HG02623 (cell line): ENCODE measurements around the gene SPOCK3.

Experiments used
- ATAC-seq: cut with Tn5 transposase; IDR thresholded peaks from one replicate; pipeline ENCODE4 v1.9.1; 2021; ENCODE audit warnings: moderate library complexity; ENCODE audit not compliant: unreplicated experiment

The SPOCK3 gene

DNA sequence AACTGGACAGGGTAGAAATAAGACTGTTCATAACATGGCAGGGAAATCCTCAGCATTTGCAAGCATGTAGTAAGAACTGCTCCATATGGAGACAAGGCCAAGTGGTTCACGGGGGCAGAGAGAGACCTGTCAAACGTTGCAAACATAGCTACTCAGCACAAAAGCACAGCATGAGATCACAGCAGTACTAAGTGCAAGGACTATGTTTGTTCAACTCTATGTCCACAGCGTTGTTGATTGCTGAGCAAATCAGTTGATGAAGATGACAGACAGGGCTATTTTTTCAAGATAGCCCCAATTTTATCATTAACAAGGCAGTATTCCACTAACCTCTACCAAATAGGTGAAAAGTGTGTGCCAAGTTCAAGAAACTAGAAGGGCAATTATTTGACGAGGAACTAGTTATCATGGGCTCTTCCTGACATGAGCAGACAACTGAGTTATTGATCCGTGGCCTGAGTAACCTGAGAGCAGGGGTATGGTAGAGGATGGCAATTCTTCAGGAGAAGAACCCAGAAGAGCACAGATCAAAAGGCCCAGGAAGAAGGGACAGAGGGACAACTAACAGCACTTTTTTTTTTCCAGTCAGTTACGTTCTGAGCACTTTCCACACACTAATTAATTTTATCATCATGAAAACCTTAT is 57.4 kb downstream of the SPOCK3 start:
- no peak for ATAC-seq

DNA sequence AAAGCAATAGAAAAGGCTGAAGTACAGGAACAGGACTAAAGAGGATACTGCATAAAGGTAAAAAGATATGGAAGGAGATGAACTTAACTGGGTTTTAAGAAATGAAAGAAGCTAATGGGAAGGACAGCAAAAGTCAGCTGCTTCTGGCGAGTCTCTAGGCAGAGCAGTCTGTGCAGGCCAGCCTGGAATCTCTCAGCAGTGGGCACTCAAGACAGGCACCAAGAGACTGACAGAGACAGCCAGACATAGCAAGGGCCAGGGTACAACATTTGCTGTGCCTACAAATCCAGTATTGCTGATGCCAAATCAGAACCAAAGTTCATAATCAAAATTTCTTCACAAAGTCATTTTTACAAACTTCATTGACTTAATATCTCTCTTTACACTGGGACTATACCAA is 62.4 kb downstream of the SPOCK3 start:
- ATAC-seq, result no peak

DNA sequence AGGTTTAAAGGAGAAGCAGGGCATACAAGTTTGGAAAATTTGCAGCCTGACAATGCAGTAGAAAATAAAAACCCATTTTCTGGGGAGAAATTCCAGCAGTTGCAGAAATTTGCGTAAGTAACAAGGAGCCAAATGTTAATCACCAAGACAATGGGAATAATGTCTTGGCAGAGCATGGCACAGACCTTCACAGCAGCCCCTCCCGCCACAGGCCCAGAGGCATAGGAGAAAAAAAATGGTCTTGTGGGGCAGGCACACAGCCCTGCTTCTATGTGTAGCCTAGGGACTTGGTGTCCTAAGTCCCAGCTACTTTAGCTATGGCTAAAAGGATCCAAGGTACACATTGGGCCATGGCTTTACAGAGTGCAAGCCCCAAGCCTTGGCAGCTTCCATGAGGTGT is 65.7 kb downstream of the SPOCK3 start:
- ATAC-seq, result no peak

DNA sequence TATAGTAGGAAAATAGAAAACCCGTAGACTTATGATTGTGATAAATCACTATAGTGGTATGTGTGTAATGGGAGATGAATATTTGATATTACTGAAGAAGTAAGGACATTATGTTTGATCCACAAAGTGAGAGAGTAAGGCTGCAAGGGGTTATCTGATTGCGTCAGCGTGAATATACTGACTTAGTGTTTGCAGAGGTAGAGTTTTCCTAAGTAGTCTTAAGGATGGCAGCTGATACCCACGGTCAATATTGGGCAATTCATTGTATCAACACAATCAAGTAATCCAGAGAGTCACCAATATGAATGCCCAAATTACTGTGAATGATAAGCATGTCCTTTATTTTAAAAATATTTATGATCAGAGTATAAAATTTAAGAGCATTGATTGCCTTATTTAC is 83.7 kb downstream of the SPOCK3 start:
- no peak for ATAC-seq

DNA sequence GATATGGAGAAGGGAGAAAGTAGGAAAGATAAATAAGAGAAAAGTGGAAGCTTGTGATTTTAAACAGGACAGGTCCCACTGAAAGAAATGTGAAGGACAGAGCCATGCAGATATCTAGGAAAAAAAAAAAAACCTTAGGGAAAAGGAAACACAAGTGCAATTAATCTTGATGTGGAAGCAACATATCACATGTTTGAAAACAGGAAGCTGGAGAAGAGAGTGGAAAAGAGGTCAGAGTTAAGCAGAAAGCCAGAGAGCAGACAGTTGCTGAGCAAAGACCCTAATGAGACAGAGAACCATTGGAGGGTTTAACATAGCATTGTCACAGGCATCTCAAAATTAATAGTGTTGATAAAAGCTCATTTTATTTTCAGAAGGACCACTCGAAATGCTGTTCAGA is 89.7 kb downstream of the SPOCK3 start:
- no peak for ATAC-seq

DNA sequence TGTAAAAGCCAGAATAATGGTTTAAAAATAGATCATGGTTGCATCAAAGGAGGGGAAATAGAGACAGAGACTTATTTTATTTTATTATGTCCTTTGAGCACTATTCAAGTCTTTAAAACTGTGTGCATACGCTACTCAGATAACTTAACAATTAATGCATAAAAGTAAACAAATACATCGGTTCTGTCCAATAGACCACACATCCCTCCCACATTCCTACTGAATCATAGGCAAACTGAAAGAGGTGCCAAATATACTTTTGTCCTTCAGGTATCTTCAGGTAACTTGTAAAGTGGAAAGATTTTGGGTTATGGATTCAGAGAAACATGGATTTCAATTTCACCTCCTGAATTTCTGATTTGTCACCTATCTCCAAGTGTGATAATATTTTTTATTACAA is 91.3 kb downstream of the SPOCK3 start:
- ATAC-seq, result no peak

DNA sequence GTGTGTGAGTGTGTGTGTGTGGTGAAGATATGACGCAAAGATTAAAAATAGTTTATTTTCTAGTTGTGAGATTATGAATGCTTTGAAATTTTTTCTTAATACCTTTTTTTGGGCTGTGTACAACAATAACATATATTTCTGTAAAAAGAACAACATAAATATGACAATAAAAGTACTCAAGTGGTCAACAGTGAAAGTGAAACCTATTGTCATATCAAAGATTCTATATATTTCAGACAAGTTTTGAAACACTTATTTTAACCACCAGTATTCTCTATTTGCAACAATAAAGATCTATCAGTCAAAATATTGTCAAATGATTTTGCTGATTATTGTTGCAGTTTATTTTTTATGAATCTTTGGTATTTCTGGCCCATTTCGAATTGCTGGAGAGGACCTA is 98.0 kb downstream of the SPOCK3 start:
- ATAC-seq, result no peak

DNA sequence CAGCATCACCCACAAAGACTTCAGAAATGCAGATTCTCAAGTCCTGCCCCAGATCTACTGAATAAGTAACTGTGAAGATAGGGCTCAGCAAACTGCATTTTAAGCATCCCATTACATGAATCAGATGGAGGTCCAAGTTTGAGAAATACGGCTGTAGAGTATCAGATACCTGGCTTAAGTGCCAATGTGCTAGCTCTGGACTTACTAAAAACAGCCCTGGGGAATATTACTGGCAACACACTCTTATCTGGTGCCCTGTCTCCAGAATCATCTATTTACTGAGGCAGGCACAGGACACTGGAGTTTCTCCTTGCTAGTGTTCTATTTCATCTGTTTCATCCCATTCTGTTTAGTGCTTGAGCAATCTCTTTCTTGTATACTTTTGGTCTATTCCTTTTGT is 105.1 kb downstream of the SPOCK3 start:
- no peak for ATAC-seq

DNA sequence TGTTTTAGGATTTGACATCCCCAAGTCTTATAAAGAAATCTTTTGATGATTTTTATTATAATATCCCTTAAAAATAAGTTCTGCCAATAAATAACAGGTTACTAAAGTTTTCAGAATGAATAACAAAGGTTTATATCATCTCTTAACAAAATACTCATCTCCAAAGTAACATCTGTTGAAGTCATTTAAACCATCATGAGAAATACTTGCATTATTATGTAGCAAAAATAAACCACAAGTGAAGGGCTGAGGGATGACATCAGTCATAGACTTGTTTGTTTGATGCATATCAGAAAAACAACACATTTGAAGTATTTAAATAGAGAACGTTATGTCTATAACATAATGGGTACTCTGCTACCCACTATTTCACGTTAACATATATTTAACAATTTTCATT is 114.9 kb downstream of the SPOCK3 start:
- ATAC-seq, result no peak

DNA sequence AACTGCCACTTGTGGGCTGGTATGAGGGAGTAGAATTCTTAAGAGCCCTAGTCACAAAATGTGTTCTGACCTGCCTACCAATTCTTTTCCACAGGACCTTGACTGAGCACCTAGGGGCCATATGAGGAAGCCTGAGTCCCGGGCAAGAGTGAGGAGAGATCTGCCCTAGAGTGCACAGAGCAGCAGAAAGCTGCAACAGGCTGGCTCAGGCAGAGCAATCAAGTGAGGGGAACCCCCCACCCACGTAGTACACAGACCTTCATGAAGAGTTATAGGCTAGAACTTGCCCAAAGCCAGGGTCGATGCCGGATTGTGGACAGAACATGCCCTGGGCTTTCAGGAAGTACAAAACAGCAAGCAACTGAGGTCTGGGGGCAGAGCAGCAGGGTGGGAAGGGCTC is 117.0 kb downstream of the SPOCK3 start:
- ATAC-seq, result peak; percentile 44

DNA sequence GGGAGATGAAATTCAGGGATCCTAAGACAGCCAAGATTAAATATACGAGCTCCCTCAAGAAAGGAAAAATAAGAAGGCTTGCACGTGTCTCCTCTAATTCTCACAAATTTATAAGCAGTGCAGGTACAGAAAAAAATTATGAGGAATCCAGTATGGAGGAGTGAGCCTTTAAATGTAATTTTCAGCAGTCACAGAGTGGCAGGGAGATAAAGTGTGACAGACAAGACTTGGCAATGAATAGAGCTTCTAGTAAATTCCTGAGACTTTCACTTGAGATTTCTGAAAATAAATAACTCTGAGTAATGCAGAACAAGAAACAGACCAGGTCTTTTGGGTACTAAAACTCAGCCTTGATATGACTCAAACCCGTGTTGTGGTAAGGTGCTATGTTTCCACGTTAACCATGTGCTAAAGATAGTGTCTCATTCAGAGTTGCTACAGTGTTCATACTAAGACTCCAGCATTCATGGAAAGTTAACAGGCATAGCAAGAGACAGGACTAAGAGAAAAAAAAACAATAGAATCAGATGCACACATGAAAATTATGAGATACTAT is 119.8 kb downstream of the SPOCK3 start:
- ATAC-seq, result no peak

DNA sequence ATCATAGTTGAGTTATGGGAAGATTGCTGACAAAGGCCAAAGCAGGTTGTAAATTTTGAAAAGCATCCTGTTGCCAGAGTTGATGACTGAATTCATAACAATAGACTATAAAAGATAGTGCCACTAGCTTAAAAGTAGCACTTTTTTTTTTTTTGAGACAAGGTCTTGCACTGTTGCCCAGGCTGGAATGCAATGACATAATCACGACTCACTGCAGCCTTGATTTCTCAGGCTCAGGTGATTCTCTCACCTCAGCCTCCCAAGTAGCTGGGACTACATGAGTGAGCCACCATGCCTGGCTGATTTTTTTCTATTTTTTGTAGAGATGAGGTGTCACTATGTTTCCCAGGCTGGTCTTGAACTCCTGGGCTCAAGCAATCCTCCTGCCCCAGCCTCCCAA is 122.7 kb downstream of the SPOCK3 start:
- ATAC-seq, result no peak

DNA sequence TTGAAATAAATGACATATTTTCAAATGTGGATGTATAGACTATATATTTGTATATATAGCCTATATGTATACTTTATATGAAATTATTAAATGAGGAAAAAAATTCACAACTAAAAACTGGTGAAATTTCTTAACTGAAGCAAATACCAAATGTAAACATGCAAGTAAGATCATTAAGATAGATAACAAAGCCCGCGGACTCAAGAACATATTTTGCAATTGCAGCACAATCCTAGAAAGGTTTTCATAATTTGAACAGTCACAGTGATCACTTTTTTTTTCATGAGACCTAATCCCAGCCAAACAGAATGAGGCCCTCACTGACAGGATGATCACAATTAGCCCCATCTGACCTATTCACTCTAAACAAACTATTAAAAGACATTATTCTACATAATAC is 123.2 kb downstream of the SPOCK3 start:
- ATAC-seq, result no peak

DNA sequence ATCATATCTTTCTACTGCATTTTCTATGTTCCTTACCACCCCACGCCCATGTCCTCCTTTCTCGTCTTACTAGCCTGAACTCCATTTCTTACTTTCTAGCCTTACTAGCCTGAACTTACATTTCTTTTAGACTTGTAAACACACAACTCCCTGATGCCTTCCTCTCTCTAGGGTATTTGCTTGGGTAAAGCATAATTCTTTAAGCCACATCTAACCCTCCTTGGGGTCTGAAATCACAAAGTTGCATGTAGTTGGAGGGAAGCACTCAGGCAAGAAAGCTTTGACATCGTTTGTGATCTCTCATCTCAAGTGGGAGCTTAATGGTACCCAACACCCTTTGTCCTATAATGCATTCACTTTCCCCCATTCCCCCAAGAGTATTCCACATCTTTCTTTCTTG is 124.4 kb downstream of the SPOCK3 start:
- ATAC-seq, result no peak

DNA sequence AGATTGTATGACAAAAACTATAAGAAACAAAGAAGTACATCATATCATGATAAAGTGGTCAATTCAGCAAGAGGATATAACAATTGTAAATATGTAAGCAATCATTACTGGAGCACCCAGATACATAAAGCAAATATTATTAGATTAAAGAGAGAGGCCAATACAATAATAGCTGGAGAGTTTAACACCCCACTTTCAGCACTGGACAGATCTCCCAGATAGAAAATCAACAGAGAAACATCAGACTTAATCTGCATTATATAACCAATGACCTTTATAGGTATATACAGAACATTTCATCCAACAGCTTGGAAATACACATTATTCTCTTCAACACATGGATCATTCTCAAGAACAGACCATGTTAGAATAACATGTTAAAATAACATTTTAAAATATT is 128.4 kb downstream of the SPOCK3 start:
- ATAC-seq, result no peak

DNA sequence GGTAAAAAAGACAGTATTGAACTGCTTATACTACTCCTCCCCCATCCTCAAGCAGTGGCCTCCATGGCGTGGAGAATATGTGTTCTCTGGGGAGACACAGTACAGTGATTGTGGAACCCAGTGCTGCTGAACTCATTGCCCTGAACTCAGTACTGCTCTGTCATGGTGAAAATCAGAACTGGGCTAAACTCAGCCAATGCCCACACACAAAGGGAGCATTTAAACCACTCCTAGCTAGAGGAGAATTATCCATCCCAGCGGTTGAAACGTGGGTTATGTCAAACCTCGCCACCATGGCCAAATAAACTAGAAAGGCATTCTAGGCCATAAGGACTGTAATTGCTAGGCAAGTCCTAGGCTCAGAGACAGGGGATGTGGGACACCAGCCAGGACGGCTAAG is 131.8 kb downstream of the SPOCK3 start:
- no peak for ATAC-seq

DNA sequence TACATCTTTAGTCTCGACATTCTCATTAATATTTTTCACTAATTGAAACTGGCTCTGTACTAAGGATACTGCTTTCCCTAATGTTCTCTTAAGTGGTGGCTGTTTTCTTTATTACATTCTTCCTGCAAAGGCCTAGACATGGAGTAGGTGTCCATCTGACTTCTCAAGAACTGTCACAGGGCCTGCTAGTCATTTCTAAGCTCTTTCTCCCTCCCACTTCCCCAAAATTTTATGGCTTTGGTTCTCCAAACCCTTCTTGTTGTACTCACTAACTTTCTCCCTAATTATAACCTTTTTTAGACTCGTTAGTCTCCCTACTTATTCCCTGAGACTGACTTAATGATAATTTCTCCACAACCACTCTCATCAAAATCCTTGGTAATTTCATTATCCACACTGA is 133.3 kb downstream of the SPOCK3 start:
- no peak for ATAC-seq

DNA sequence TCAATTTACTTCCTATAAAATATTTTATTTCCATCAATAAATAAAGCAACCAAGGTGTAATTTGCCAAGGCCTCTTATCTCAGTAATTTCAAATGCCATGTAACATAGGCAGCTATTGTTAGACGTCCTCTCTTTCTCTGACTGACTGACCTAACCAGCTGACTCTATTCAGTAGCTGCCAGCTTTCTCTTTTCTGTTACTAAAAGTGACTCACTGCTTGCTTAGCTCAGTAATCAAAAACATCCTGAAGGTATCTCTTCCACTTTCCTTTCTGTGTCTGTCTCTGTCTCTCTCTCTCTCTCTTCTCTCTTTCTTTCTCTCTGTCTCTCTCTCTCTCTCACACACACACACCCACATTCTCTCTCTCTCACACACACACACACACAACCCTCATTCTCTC is 134.2 kb downstream of the SPOCK3 start:
- no peak for ATAC-seq

DNA sequence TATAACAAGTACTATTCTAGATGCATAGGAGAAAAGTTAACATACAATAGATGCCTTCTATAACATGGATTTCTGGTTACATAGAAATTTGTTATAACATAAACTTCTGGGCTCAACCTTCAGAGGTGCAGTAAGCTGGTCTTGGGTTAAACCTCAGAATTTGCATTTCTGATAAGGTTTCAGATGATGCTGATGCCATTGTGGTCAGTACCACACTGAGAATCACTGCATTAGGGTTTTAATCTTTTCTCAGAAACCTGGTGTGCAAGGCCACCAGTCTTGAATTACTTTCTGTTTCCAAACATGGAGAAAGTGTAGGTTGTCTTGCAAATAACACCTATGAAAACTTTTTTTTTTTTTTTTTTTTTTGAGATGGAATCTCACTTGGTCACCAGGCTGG is 146.2 kb downstream of the SPOCK3 start:
- peak; percentile 79 for ATAC-seq

DNA sequence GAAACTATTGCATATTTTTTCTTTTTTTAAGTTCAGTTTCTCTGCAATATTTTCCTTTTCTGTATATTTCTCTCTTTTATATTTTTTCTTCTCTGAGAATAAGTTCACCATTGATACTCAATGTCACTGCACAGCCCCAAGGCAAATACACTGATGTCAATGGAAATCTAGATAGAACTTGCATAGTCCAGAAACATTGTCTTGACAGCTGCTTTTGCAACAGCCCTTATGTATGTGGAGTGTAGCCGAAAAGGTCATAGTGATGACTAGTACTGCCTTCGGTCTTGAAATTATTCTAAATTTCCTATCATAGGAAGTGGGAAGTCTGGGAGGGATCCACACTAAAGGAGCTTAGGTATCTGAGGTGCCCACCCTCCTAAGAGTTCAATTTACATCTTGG is 150.0 kb downstream of the SPOCK3 start:
- no peak for ATAC-seq

DNA sequence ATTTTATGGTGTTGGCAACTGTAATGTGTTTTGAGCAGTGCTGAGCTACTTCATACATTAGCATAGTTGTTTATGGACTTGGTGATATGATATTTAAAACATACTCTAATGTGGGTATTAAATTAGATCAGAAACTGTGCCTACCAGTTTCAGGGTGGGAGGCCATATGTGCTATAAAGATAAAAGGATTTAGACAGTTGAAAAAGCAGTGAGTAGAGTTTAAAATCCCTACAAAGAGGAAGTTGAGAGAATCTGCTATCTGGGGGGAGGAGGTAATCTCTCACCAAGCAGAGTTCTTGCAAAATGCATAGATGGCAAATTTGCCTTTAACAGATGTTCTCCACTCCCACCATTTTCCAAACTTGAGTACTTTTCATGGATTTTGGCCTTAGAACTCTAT is 154.5 kb downstream of the SPOCK3 start:
- ATAC-seq, result no peak

DNA sequence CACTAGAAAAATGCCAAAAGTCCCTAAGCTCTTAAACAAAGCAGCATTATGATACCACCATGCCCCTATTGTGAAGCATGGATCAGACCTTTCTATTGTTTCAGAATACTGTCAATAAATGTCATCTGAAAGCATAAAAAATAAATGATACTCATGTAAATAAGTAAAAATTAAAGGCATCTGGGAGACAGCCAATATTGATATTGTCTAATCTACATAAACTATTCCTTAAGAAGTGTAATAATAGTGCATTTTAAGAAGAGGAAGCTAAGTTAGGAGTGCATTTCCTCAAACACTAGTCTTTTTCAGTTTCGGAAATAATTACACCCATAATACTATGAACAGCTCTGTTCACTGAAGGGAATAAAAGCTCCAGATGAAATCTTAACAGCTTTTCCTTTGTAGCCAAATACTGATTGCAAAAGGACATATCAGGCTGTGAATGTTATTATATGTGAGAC is 181.6 kb downstream of the SPOCK3 start:
- no peak for ATAC-seq

DNA sequence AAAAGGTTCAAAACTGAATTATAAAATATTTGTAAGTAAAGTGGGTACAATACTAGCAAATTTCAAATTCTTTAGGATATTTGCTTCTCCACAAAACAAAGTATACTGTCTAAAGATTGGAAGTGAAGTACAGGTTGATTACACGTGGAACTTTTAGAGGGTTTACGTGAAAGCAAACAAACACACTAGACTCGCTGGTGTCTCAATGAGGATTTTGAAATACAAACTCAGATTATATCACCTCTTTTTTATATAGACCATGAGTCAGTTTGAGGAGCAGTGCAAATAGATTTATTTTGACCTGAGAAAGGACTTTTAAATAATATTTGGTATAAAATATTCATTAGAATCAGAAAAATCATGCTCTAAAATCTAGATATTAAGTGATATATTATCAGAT is 185.0 kb downstream of the SPOCK3 start:
- no peak for ATAC-seq
